Spinal cord (tissue), 10 donors: ENCODE data around the gene NTHL1. TPM values are rescaled to one million over a fixed set of nuclear protein-coding genes. Genes with fewer than 3 reads are reported as not detected.
A peak's percentile ranks its signal among the peaks of the same experiment; 100 is the strongest.
"Not testable (repeated sequence)": the region's sequence is repeated elsewhere in the genome, so short reads cannot be mapped to it uniquely, and the experiment has no call there.

Source experiments
- DNase-seq, 6 donors: peaks; one replicate each; pipeline versions ENCODE4 v3.0.0 to v3.0.0-alpha.2; 2013 to 2015; ENCODE audit warnings: low spot score in 6 of 6, low read depth in 4 of 6
- H3K27ac ChIP-seq: one replicate; pipeline ENCODE4 v1.5.1; 2013; ENCODE audit warnings: low read depth, low read length, control low read depth
- H3K27me3 ChIP-seq: one replicate; pipeline ENCODE4 v1.6.1; 2013; ENCODE audit warnings: low read length; ENCODE audit not compliant: control insufficient read depth, insufficient read depth
- H3K36me3 ChIP-seq: one replicate; pipeline ENCODE4 v1.6.1; 2013; ENCODE audit warnings: low read length; ENCODE audit not compliant: control insufficient read depth, insufficient read depth
- H3K4me1 ChIP-seq: one replicate; pipeline ENCODE4 v1.6.1; 2013; ENCODE audit warnings: low read length; ENCODE audit not compliant: control insufficient read depth, insufficient read depth
- H3K4me3 ChIP-seq: one replicate; pipeline ENCODE4 v1.5.1; 2013; ENCODE audit warnings: low read depth, low read length, control low read depth
- H3K9me3 ChIP-seq: one replicate; pipeline ENCODE4 v1.6.1; 2013; ENCODE audit warnings: low read length; ENCODE audit not compliant: control insufficient read depth, insufficient read depth
- WGBS: methylation state at CpG from one replicate; pipeline ENCODE4 v1.1.5; 2013; ENCODE audit warnings: missing lambda C conversion rate; ENCODE audit not compliant: insufficient coverage; 5-methylcytosine and 5-hydroxymethylcytosine counted together
- polyA plus RNA-seq, 2 donors: library from polyadenylated mRNA; unstranded; fragments of 120-200 nt; gene quantifications; one replicate each; pipeline ENCODE4 v1.2.1, GENCODE V29; 2013; ENCODE audit not compliant: insufficient read length in 2 of 2
- total RNA-seq, 2 donors: library from RNA; depleted of rRNA in 1 of 2; stranded (reverse); fragments of 120-200 nt in 1 of 2; fragments of >200 nt in 1 of 2; gene quantifications; one replicate each; pipeline versions ENCODE4 v1.2.3 to v1.2.4, GENCODE V29; 2013 to 2014
- donor health status: healthy.

Gene NTHL1
- total and polyA plus RNA-seq, 4 donors: 19.7 to 42.1 (median 37.2) TPM

DNA sequence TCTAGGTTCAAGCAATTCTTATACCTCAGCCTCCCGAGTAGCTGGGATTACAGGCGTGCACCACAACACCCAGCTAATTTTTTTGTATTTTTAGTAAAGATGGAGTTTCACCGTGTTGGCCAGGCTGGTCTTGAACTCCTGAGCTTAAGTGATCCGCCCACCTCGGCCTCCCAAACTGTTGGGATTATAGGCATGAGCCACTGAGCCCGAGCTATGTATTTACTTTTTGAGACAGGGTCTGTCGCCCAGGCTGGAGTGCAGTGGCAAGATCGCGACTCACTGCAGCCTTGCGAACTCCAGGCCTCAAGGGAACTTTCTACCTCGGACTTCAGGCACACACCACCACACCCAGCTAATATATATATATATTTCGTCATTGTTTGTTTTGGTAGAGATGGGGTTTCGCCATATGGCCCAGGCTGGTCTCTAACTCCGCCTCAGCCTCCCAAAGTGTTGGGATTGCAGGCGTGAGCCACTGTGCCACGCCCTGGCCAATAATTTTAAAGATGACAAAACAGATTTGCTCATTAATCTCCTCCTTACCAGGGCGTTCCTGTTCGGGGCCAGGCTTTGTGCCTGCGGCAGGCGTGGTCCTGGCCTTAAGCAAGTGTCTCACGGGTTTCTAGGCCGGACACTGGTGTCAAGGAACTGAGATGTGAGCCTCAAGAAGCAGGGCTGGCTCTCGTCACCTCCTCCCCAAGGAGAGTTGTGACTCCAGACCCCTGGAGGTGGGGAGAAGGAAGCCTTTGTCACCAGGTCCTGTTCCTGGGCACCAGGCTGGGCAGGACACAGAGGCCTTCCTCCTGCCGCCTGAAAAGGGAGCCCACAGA, 32.3 kb downstream of the NTHL1 start:
- H3K4me1 ChIP-seq: peaks cover 15% of the 10 kb centered on the region
- no peaks in the 10 kb centered on the region for H3K36me3 ChIP-seq
- 79% methylated on average over 12 of the region's 24 CpGs for WGBS
- peaks cover 17% of the 10 kb centered on the region for H3K27me3 ChIP-seq
- no peak overlapping the region for H3K4me3 ChIP-seq
- H3K9me3 ChIP-seq: no peaks in the 10 kb centered on the region
- no peak for DNase-seq
- no peak overlapping the region for H3K27ac ChIP-seq

GRCh38 chr16:2013527-2013926, 34.1 kb downstream of the NTHL1 start:
- no peak overlapping the region for H3K4me3 ChIP-seq
- peaks cover 4% of the 10 kb centered on the region for H3K27me3 ChIP-seq
- peaks cover 2% of the 10 kb centered on the region for H3K36me3 ChIP-seq
- no peak overlapping the region for H3K27ac ChIP-seq
- DNase-seq: no peak
- H3K9me3 ChIP-seq: no peaks in the 10 kb centered on the region
- H3K4me1 ChIP-seq: peaks cover 14% of the 10 kb centered on the region
- 96% methylated on average over 13 of the region's 15 CpGs for WGBS

DNA sequence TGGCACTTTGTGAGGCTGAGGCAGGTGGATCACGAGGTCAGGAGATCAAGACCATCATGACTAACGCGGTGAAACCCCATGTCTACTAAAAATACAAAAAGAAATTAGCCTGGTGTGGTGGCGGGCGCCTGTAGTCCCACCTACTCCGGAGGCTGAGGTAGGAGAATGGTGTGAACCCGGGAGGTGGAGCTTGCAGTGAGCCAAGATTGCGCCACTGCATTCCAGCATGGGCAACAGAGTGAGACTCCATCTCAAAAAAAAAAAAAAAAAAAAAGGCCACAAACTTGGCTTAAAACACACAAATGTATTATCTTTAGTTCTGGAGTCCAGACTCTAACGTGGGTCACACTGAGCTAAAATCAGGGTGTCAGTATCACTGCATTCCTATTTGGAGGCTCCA, 35.9 kb downstream of the NTHL1 start:
- H3K9me3 ChIP-seq, H3K4me3 ChIP-seq, H3K27me3 ChIP-seq, H3K27ac ChIP-seq, DNase-seq: not testable (repeated sequence)
- WGBS: 50% methylated on average over 2 of the region's 9 CpGs
- Histone ChIP-seq H3K36me3 (peaks cover 18% of the 10 kb centered on the region), H3K4me1 (peaks cover 32% of the 10 kb centered on the region)

- Histone ChIP-seq H3K4me3 (peak within 1 kb of the TSS; percentile 82), H3K36me3 (peaks cover 36% of the 10 kb centered on the region), H3K27ac (peak within 1 kb of the TSS; percentile 78), H3K9me3 (no peaks in the 10 kb centered on the region), H3K4me1 (peaks cover 48% of the 10 kb centered on the region), H3K27me3 (no peaks in the 10 kb centered on the region)
- DNase-seq: peak in 5 of 6 donors; percentile 70 to 96 (median 83)
- WGBS: 1% methylated on average over 52 of the region's 52 CpGs
Measured at GRCh38 chr16:2009791-2010510, 37.7 kb downstream of the NTHL1 start, which contains the start of gene ZNF598. Gene ZNF598 (minus strand): TSS chr16:2009821.

DNA sequence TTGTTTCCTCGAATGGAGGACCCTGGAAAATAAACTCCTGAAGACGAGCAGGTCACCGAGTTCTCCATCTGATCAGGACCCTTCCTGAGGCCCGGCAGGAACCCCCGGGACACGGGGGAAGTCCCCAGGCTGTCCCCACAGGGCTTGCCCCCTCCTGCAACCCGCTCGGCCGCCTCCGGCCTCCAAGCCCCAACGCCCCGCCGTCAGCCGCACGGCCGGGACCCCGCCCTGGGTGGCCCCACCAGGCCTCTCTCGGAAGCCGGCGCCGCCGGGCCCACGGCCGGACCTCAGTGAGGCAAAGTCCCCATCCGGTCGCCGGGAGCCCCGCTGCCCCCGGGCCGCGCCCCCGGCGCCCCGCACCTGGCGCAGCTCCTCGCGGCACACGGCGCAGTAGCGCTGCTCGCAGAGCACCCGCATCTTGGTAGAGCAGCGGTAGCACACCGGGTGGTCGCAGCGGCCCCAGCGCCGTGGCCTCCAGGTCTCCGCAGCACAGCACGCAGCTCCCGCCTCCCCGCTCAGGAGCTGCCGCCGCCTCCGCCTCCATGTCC, 38.4 kb downstream of the NTHL1 start:
- H3K4me1 ChIP-seq: peaks cover 55% of the 10 kb centered on the region
- H3K9me3 ChIP-seq: no peaks in the 10 kb centered on the region
- peak overlapping the region; percentile 54 for H3K4me3 ChIP-seq
- no peaks in the 10 kb centered on the region for H3K27me3 ChIP-seq
- WGBS: 0% methylated on average over 55 of the region's 55 CpGs
- no peak for DNase-seq
- peak overlapping the region; percentile 52 for H3K27ac ChIP-seq
- peaks cover 43% of the 10 kb centered on the region for H3K36me3 ChIP-seq

- H3K27me3 ChIP-seq: no peaks in the 10 kb centered on the region
- H3K27ac ChIP-seq: peak overlapping the region; percentile 52
- peaks cover 48% of the 10 kb centered on the region for H3K36me3 ChIP-seq
- 5% methylated on average over 21 of the region's 23 CpGs for WGBS
- no peak for DNase-seq
- H3K9me3 ChIP-seq: no peaks in the 10 kb centered on the region
- peaks cover 60% of the 10 kb centered on the region for H3K4me1 ChIP-seq
- H3K4me3 ChIP-seq: peak overlapping the region; percentile 54
Measured at GRCh38 chr16:2008631-2009163, 38.9 kb downstream of the NTHL1 start.

DNA sequence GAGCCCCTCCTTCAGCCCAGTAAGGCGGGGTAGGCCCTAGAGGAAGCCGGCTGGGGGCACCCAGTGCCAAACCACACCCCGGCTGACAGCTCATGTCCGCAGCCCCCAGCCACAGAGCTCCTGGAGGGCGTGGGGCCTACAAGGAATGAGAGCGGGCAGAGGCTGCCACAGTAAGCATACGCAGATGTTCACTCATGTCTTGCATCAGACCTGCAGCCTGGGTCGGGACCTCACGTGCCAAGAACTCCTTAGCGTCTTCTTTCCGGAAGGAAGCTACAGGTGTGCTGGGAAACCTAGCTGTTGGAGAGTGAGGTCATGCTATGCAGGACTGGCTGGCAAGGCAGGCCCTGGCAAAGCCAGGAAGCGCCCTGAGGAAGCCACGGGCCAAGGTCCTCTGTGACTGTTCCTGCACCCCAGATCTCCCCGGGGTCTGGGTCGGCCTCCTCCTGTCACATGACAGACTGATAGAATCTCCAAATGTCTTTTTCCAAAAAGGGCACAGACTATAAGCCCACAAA, 39.6 kb downstream of the NTHL1 start:
- peaks cover 65% of the 10 kb centered on the region for H3K4me1 ChIP-seq

DNA sequence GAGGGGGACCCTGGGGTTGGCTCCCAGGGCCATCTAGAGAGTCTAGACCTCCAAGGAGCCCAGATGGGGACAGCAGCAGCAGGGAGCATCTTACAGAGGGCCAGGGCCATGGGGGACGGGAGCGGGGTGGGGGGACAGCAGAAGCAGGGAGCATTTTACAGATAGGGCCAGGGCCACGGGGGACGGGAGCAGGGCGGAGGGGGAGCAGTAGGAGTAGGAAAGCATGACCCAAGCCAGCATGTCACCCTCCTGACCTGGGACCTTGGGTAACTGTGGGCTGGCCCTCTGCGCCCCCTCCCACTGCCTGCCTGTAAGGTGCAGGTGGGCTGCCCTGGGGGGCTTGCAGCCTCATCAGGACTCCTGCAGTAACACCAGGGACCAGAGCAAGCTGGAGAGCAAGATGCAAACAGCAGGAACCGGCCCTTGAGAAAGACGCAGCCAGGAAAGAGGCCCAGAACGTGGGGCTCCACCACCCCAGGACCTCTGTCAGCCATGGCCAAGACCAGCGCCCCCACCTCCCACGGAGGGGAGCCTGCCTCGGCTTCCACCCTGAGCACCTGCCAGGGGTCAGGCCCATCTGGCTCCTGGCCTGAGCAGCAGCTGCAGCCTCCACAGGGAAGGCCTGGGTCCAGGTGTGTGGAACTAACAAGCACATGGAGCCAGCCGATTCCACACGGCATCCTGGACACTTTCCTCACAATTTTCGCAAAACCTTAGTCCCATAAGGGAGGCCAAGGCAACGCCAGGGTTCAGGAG, 40.4 kb downstream of the NTHL1 start:
- Histone ChIP-seq H3K4me3 (no peak overlapping the region), H3K4me1 (peaks cover 65% of the 10 kb centered on the region)

More for the DNA sequence above, 39.6 kb downstream of the NTHL1 start:
- Histone ChIP-seq H3K4me3 (peak overlapping the region; percentile 54), H3K36me3 (peaks cover 55% of the 10 kb centered on the region), H3K9me3 (no peaks in the 10 kb centered on the region), H3K27ac (no peak overlapping the region), H3K27me3 (no peaks in the 10 kb centered on the region)
- DNase-seq: no peak
- WGBS: 85% methylated on average over 15 of the region's 15 CpGs

GRCh38 chr16:2006317-2006716, 41.3 kb downstream of the NTHL1 start:
- Histone ChIP-seq H3K27ac (no peak overlapping the region), H3K27me3 (no peaks in the 10 kb centered on the region), H3K4me1 (peaks cover 65% of the 10 kb centered on the region), H3K9me3 (no peaks in the 10 kb centered on the region), H3K4me3 (no peak overlapping the region), H3K36me3 (peaks cover 72% of the 10 kb centered on the region)
- no peak for DNase-seq
- WGBS: 88% methylated on average over 8 of the region's 8 CpGs

More for the DNA sequence above, 40.4 kb downstream of the NTHL1 start:
- DNase-seq: no peak
- Histone ChIP-seq H3K9me3 (no peaks in the 10 kb centered on the region), H3K36me3 (peaks cover 63% of the 10 kb centered on the region), H3K27ac (no peak overlapping the region), H3K27me3 (no peaks in the 10 kb centered on the region)
- 88% methylated on average over 16 of the region's 16 CpGs for WGBS
